H1 (cell line): ENCODE results near the gene PLEK. TPM values are rescaled to one million over a fixed set of nuclear protein-coding genes. Genes with fewer than 3 reads are reported as not detected.

Source experiments
- CTCF ChIA-PET: fragments of 300-600 bp; sonication (Branson Sonifier 250); formaldehyde crosslinking; loops from one replicate; lab custom pipeline; 2021; ENCODE audit not compliant: partially characterized antibody; lab: Charles Lee
- POLR2A ChIA-PET: fragments of 300-600 bp; sonication (Branson Sonifier 250); formaldehyde crosslinking; loops from one replicate; lab custom pipeline; 2021; ENCODE audit warnings: inconsistent platforms; ENCODE audit not compliant: partially characterized antibody; lab: Charles Lee
- DNase-seq, 2 experiments: peaks; one replicate each; pipeline versions ENCODE4 v3.0.0 to v3.0.0-alpha.2; 2010 to 2022; ENCODE audit warnings: low spot score in 2 of 2, low read depth in 1 of 2, mixed read lengths in 1 of 2
- FAIRE-seq: peaks from 2 replicates; lab custom pipeline; 2011; peaks lifted over from hg19 to GRCh38; lab: Jason Lieb, UNC
- H2AFZ ChIP-seq: 2 replicates; pipeline ENCODE4 v1.8.1; 2012; ENCODE audit warnings: low read length, inconsistent platforms
- H2AK5ac ChIP-seq: 2 replicates; pipeline ENCODE4 v1.6.1; 2013; ENCODE audit warnings: low read depth, low read length
- H2BK120ac ChIP-seq: replicated peaks from 2 replicates; pipeline ENCODE3; 2013; ENCODE audit warnings: low read depth, low read length, inconsistent platforms
- H2BK12ac ChIP-seq: 2 replicates; pipeline ENCODE4 v1.6.1; 2013; ENCODE audit warnings: low read depth, low read length
- H2BK15ac ChIP-seq: 2 replicates; pipeline ENCODE4 v1.6.1; 2013; ENCODE audit warnings: low read length
- H2BK20ac ChIP-seq: 2 replicates; pipeline ENCODE4 v1.6.1; 2013; ENCODE audit warnings: low read length
- H2BK5ac ChIP-seq: 2 replicates; pipeline ENCODE4 v1.6.1; 2013; ENCODE audit warnings: low read depth, low read length
- H3K14ac ChIP-seq: 2 replicates; pipeline ENCODE4 v1.6.1; 2013; ENCODE audit warnings: inconsistent platforms; ENCODE audit not compliant: insufficient read length
- H3K18ac ChIP-seq: 2 replicates; pipeline ENCODE4 v1.6.1; 2013; ENCODE audit warnings: low read length; ENCODE audit errors: extremely low read depth
- H3K23ac ChIP-seq: 2 replicates; pipeline ENCODE4 v1.6.1; 2013; ENCODE audit warnings: inconsistent platforms; ENCODE audit not compliant: insufficient read length
- H3K23me2 ChIP-seq: 2 replicates; pipeline ENCODE4 v1.6.1; 2013; ENCODE audit warnings: low read depth, low read length
- H3K27ac ChIP-seq: 2 replicates; pipeline ENCODE4 v1.6.1; 2011; ENCODE audit warnings: low read depth, low read length, inconsistent platforms
- H3K27me3 ChIP-seq, 4 experiments: replicated peaks in 1 of 4; 1 replicate in 1 of 4; 2 replicates in 3 of 4; pipeline versions ENCODE4 v1.6.1 to v1.8.1; 2011 to 2013; ENCODE audit warnings: low read length in 3 of 4, mild to moderate bottlenecking in 3 of 4, inconsistent platforms in 2 of 4, mixed read lengths in 2 of 4, moderate library complexity in 1 of 4; ENCODE audit not compliant: control insufficient read depth in 3 of 4, insufficient read depth in 3 of 4; ENCODE audit errors: extremely low read depth in 1 of 4
- H3K36me3 ChIP-seq, 4 experiments: 2 replicates each; pipeline versions ENCODE4 v1.6.1 to v1.8.1; 2011 to 2013; ENCODE audit warnings: mild to moderate bottlenecking in 4 of 4, low read length in 3 of 4, moderate library complexity in 2 of 4, control low read depth in 1 of 4, inconsistent platforms in 1 of 4; ENCODE audit not compliant: insufficient read depth in 4 of 4, control insufficient read depth in 2 of 4
- H3K4ac ChIP-seq: replicated peaks from 2 replicates; pipeline ENCODE3; 2013; ENCODE audit warnings: low read length, low read depth, mixed read lengths, inconsistent platforms; ENCODE audit not compliant: insufficient read length
- H3K4me1 ChIP-seq, 4 experiments: replicated peaks in 1 of 4; 1 replicate in 1 of 4; 2 replicates in 3 of 4; pipeline versions ENCODE4 v1.6.1 to v1.8.1; 2011 to 2013; ENCODE audit warnings: low read length in 3 of 4, inconsistent platforms in 2 of 4, mixed read lengths in 1 of 4; ENCODE audit not compliant: insufficient read depth in 4 of 4, control insufficient read depth in 3 of 4
- H3K4me2 ChIP-seq, 2 experiments: 2 replicates each; pipeline versions ENCODE4 v1.6.1 to v1.8.1; 2011 to 2013; ENCODE audit warnings: low read depth in 2 of 2, low read length in 2 of 2, control low read depth in 1 of 2, inconsistent platforms in 1 of 2, mild to moderate bottlenecking in 1 of 2; ENCODE audit not compliant: insufficient read depth in 1 of 2
- H3K4me3 ChIP-seq, 4 experiments: fragments of 200-600, 300-600 bp in 1 of 4; sonication (generic), shearing (Covaris generic), sonication (Bioruptor Twin) in 1 of 4; 2 replicates each; pipeline versions ENCODE4 v1.5.1 to v1.8.1; 2011 to 2016; ENCODE audit warnings: low read length in 4 of 4, low read depth in 3 of 4, control low read depth in 2 of 4, inconsistent platforms in 2 of 4, mild to moderate bottlenecking in 2 of 4, mixed read lengths in 1 of 4, moderate library complexity in 1 of 4; ENCODE audit not compliant: insufficient read depth in 2 of 4; ENCODE audit errors: extremely low read depth in 1 of 4
- H3K56ac ChIP-seq: replicated peaks from 2 replicates; pipeline ENCODE3; 2013; ENCODE audit warnings: low read depth, mild to moderate bottlenecking, mixed read lengths, low read length, inconsistent platforms; ENCODE audit not compliant: insufficient read length
- H3K79me1 ChIP-seq: 2 replicates; pipeline ENCODE4 v1.6.1; 2013; ENCODE audit warnings: low read depth, low read length, control low read depth
- H3K79me2 ChIP-seq, 2 experiments: 2 replicates each; pipeline versions ENCODE4 v1.6.1 to v1.8.1; 2012 to 2013; ENCODE audit warnings: low read length in 2 of 2, mild to moderate bottlenecking in 2 of 2, inconsistent platforms in 1 of 2; ENCODE audit not compliant: insufficient read depth in 2 of 2, control insufficient read depth in 1 of 2
- H3K9ac ChIP-seq, 4 experiments: replicated peaks in 1 of 4; 1 replicate in 1 of 4; 2 replicates in 3 of 4; pipeline versions ENCODE4 v1.6.1 to v1.8.1; 2011 to 2013; ENCODE audit warnings: low read depth in 3 of 4, low read length in 3 of 4, control low read depth in 2 of 4, mild to moderate bottlenecking in 2 of 4, moderate library complexity in 2 of 4, inconsistent platforms in 1 of 4; ENCODE audit errors: extremely low read depth in 1 of 4
- H3K9me3 ChIP-seq, 2 experiments: 2 replicates each; pipeline versions ENCODE4 v1.6.1 to v1.8.1; 2012 to 2013; ENCODE audit warnings: mild to moderate bottlenecking in 2 of 2, moderate library complexity in 2 of 2, control low read depth in 1 of 2, inconsistent platforms in 1 of 2, low read depth in 1 of 2, low read length in 1 of 2, mixed read lengths in 1 of 2; ENCODE audit not compliant: insufficient read depth in 2 of 2
- H4K20me1 ChIP-seq, 2 experiments: replicated peaks in 1 of 2; 2 replicates each; pipeline versions ENCODE3 to v1.8.1; 2011 to 2013; ENCODE audit warnings: inconsistent platforms in 2 of 2, low read length in 2 of 2, mild to moderate bottlenecking in 1 of 2; ENCODE audit not compliant: insufficient read depth in 2 of 2, control insufficient read depth in 1 of 2
- H4K5ac ChIP-seq: 2 replicates; pipeline ENCODE4 v1.6.1; 2013; ENCODE audit warnings: low read length, low read depth, mixed read lengths, inconsistent platforms; ENCODE audit not compliant: insufficient read length
- H4K8ac ChIP-seq: 2 replicates; pipeline ENCODE4 v1.8.0; 2013; ENCODE audit warnings: mild to moderate bottlenecking, moderate library complexity, low read length, inconsistent platforms; ENCODE audit not compliant: insufficient read depth; ENCODE audit errors: extremely low read depth
- H4K91ac ChIP-seq: replicated peaks from 2 replicates; pipeline ENCODE3; 2013; ENCODE audit warnings: low read length, mixed read lengths, inconsistent platforms; ENCODE audit not compliant: insufficient read length
- CTBP2 ChIP-seq: IDR thresholded peaks from 2 replicates; pipeline ENCODE4 v1.7.0; 2011; ENCODE audit warnings: borderline replicate concordance, mild to moderate bottlenecking, moderate library complexity, mixed read lengths, low read length; ENCODE audit not compliant: insufficient read depth, insufficient read length
- EP300 ChIP-seq, 2 experiments: IDR thresholded peaks; 1 replicate in 1 of 2; 2 replicates in 1 of 2; pipeline ENCODE4 v1.6.1; 2011 to 2012; ENCODE audit warnings: low read depth in 2 of 2, low read length in 2 of 2, mild to moderate bottlenecking in 2 of 2, borderline replicate concordance in 1 of 2, inconsistent platforms in 1 of 2, moderate library complexity in 1 of 2
- HDAC2 ChIP-seq, 2 experiments: fragments of 300-600 bp in 1 of 2; sonication (generic) in 1 of 2; IDR thresholded peaks; 2 replicates each; pipeline ENCODE4 v1.6.1; 2011 to 2012; ENCODE audit warnings: low read depth in 2 of 2, low read length in 2 of 2, mild to moderate bottlenecking in 2 of 2, moderate library complexity in 2 of 2, borderline replicate concordance in 1 of 2, inconsistent platforms in 1 of 2
- POU5F1 ChIP-seq: IDR thresholded peaks from 2 replicates; pipeline ENCODE4 v1.6.1; 2011; ENCODE audit warnings: low read depth, mild to moderate bottlenecking, low read length, moderate library complexity
- SIN3A ChIP-seq, 2 experiments: IDR thresholded peaks in 1 of 2; conservative IDR thresholded peaks in 1 of 2; 2 replicates each; pipeline ENCODE4 v1.6.1; 2011 to 2012; ENCODE audit warnings: low read length in 2 of 2, improper control_type of control experiment in 1 of 2, low read depth in 1 of 2, mild to moderate bottlenecking in 1 of 2
- SP2 ChIP-seq: IDR thresholded peaks from 2 replicates; pipeline ENCODE4 v1.6.1; 2012; ENCODE audit warnings: mild to moderate bottlenecking, low read length, inconsistent platforms
- TBP ChIP-seq: IDR thresholded peaks from 2 replicates; pipeline ENCODE4 v1.6.1; 2011; ENCODE audit warnings: low read depth, low read length, improper control_type of control experiment
- TCF12 ChIP-seq: IDR thresholded peaks from 2 replicates; pipeline ENCODE4 v1.6.1; 2011; ENCODE audit warnings: low read depth, mild to moderate bottlenecking, low read length
- YY1 ChIP-seq: IDR thresholded peaks from 2 replicates; pipeline ENCODE4 v1.6.1; 2011; ENCODE audit warnings: low read depth, mild to moderate bottlenecking, low read length
- ZNF274 ChIP-seq: IDR thresholded peaks from 2 replicates; pipeline ENCODE4 v1.7.0; 2012; ENCODE audit warnings: low read length, borderline replicate concordance; ENCODE audit errors: extremely low read depth
- WGBS, 2 experiments: shearing (Covaris generic) in 1 of 2; methylation state at CpG; one replicate each; pipeline versions ENCODE4 v1.1.6 to v1.1.7; 2013 to 2015; ENCODE audit warnings: low lambda C conversion rate in 2 of 2, mixed read lengths in 2 of 2, inconsistent platforms in 1 of 2, low coverage in 1 of 2, missing lambda C conversion rate in 1 of 2; ENCODE audit not compliant: insufficient replicate concordance in 2 of 2, insufficient coverage in 1 of 2, insufficient read length in 1 of 2; ENCODE audit errors: extremely low coverage in 1 of 2, missing lambda C conversion rate in 1 of 2; 5-methylcytosine and 5-hydroxymethylcytosine counted together
- polyA plus RNA-seq, 7 experiments: library from polyadenylated mRNA; depleted of rRNA in 3 of 7; stranded (reverse) in 5 of 7; unstranded in 2 of 7; fragments of >200 nt in 5 of 7; fragments of 200-250 nt in 2 of 7; gene quantifications; 1 replicate in 5 of 7; 2 replicates in 1 of 7; 4 replicates in 1 of 7; pipeline versions ENCODE4 v1.2.1 to v1.2.3, GENCODE V29; 2011 to 2013; ENCODE audit warnings: missing spikeins in 2 of 7, mixed read lengths in 2 of 7
- total RNA-seq: library from RNA; stranded (reverse); fragmentation: NEBNext Ultra II Directional; extraction: Animal tissue kit (Norgen Biotek cat#: 25700); gene quantifications from 2 replicates; pipeline ENCODE4 v1.2.1, GENCODE V29; 2021
- TF ChIP-seq, protein P1 (sequence below): IDR thresholded peaks from 2 replicates; pipeline ENCODE4 v1.6.1; 2012; ENCODE audit warnings: inconsistent platforms

Gene PLEK
- total and polyA plus RNA-seq, 2 of the 8 experiments (the other 6 are each of a cell fraction or from before 2014, with no cell fraction given), result not detected

DNA sequence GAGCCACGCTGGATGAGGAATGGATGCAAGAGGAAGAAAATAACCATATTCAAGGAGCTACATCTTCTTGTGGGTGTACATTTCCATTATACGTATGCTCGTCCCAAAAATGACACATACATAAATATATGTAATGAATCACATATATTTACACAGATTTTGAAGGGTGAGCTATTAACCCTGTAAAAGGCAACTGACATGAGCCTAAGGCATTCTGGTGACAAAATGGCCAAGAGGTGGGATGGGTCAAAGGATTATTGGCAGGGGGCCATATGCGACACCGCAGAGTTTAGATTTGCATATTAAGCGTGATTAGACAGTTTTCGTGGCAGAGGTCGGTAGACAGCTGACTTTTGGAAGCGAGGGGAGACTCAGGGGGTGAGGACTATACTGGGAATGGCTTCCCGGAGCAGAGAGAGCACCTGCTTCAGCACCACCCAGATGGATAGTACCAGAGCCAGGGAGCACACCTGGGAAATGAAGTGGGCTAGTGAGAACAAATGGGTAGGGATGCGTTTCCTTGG is 44.9 kb upstream of the PLEK start:
- H4K20me1 ChIP-seq, result no peaks in the 10 kb centered on the region
- H3K9me3 ChIP-seq, result no peaks in the 10 kb centered on the region
- ChIA-PET CTCF (interaction anchor here (0.9 to 2.5 kb wide), 6 partner anchors 10 to 117 kb away, joined by 3 to 12 read pairs (median 3); no protein-coding TSS in a partner anchor), POLR2A (interaction anchor here (0.6 to 1.3 kb wide), 3 partner anchors 40 to 1044 kb away, joined by 3 to 4 read pairs (median 3); a partner anchor contains a TSS)
- H4K91ac ChIP-seq, result no peak overlapping the region
- peaks cover 19% of the 10 kb centered on the region; the same call in 1 of the 2 replicates for H3K23me2 ChIP-seq
- H2BK12ac ChIP-seq, result no peak overlapping the region
- H3K4ac ChIP-seq, result no peak overlapping the region
- no peak overlapping the region for H4K8ac ChIP-seq
- no peak overlapping the region for H3K56ac ChIP-seq
- H3K18ac ChIP-seq, result no peak overlapping the region
- no peak overlapping the region for H2BK15ac ChIP-seq
- H3K27ac ChIP-seq, result no peak overlapping the region
- H2BK20ac ChIP-seq, result no peak overlapping the region
- peaks cover 0 to 32% (median 26%) of the 10 kb centered on the region in 4 experiments; a peak in 6 of 7 replicates for H3K27me3 ChIP-seq
- H3K14ac ChIP-seq, result no peak overlapping the region
- H3K36me3 ChIP-seq, result no peaks in the 10 kb centered on the region
- no peak overlapping the region for H2BK5ac ChIP-seq
- H2AFZ ChIP-seq, result no peak overlapping the region
- FAIRE-seq (no peak), DNase-seq (peak in 1 of 2 experiments; percentile 63)
- no peak overlapping the region for H2BK120ac ChIP-seq
- peak overlapping the region; percentile 61 to 77 (median 76) for H3K4me3 ChIP-seq
- no peaks in the 10 kb centered on the region for H3K79me1 ChIP-seq
- no peaks in the 10 kb centered on the region for H3K79me2 ChIP-seq
- no peak overlapping the region for H3K23ac ChIP-seq
- H3K4me1 ChIP-seq, result peaks cover 0 to 3% (median 0%) of the 10 kb centered on the region in 4 experiments; a peak in 1 of 7 replicates
- WGBS, 2 experiments, result 13% methylated on average over 11 of the region's 11 CpGs; no CpG with 5 or more reads in 1 of the 2 experiments
- no peak overlapping the region for H2AK5ac ChIP-seq
- no peak overlapping the region for H3K9ac ChIP-seq
- no peak overlapping the region for H4K5ac ChIP-seq
- H3K4me2 ChIP-seq, result peak overlapping the region; percentile 96 to 99
- TF ChIP-seq YY1 (peak; percentile 72; the same call in 1 of the 2 replicates), SIN3A (conservative IDR thresholded peaks at IDR 0.05 in 1 of 2, IDR thresholded peaks at IDR 0.05 in 1 of 2; ENCODE audit: low read depth in 1 of 2, low read length in 2 of 2) (peak; percentile 97), ZNF274 (no peak), POU5F1 (no peak), TBP (no peak), TCF12 (peak; percentile 95), EP300 (IDR thresholded peaks at IDR 0.05; ENCODE audit: borderline replicate concordance in 1 of 2, low read depth in 2 of 2, low read length in 2 of 2) (peak in 1 of 2 experiments; percentile 77; a peak in 1 of 3 replicates), SP2 (no peak), HDAC2 (IDR thresholded peaks at IDR 0.05; ENCODE audit: borderline replicate concordance in 1 of 2, low read depth in 2 of 2, low read length in 2 of 2) (peak in 1 of 2 experiments; percentile 64; a peak in 1 of 4 replicates), CTBP2 (no peak)
- TF ChIP-seq, protein P1, sequence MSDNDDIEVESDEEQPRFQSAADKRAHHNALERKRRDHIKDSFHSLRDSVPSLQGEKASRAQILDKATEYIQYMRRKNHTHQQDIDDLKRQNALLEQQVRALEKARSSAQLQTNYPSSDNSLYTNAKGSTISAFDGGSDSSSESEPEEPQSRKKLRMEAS, result peak; percentile 67; the same call in 1 of the 2 replicates
